Type B pancreatic cell (in vitro differentiated cells): ENCODE results near the gene FOXN3. TPM values are rescaled to one million over a fixed set of nuclear protein-coding genes. Genes with fewer than 3 reads are reported as not detected.

Source experiments
- DNase-seq: peaks from one replicate; pipeline ENCODE4 v3.0.0; 2021; ENCODE audit warnings: mixed read lengths; ENCODE audit not compliant: unreplicated experiment; ENCODE audit errors: extremely low spot score
- H3K27ac Mint-ChIP-seq: 2 replicates; pipeline ENCODE4 v1.8.0; 2021; ENCODE audit warnings: mild to moderate bottlenecking, mixed read lengths
- H3K27me3 Mint-ChIP-seq: 2 replicates; pipeline ENCODE4 v1.8.0; 2021; ENCODE audit warnings: mixed read lengths
- H3K36me3 Mint-ChIP-seq: 2 replicates; pipeline ENCODE4 v1.8.0; 2021; ENCODE audit warnings: mixed read lengths
- H3K4me1 Mint-ChIP-seq: one replicate; pipeline ENCODE4 v1.8.0; 2021; ENCODE audit warnings: mixed read lengths; ENCODE audit not compliant: unreplicated experiment
- H3K4me3 Mint-ChIP-seq: 2 replicates; pipeline ENCODE4 v1.8.0; 2021; ENCODE audit warnings: mild to moderate bottlenecking, mixed read lengths
- H3K9me3 Mint-ChIP-seq: 2 replicates; pipeline ENCODE4 v1.8.0; 2021; ENCODE audit warnings: mixed read lengths
- CTCF ChIP-seq: fragments of 200-600 bp; sonication (generic); conservative IDR thresholded peaks from 2 replicates; pipeline ENCODE4 v1.5.0; 2021; ENCODE audit warnings: antibody characterized with exemption, mild to moderate bottlenecking
- total RNA-seq: library from RNA; stranded (reverse); gene quantifications from 2 replicates; pipeline ENCODE4 v1.2.1, GENCODE V29; 2021; ENCODE audit warnings: low replicate concordance

FOXN3 gene
- total RNA-seq, 1 donor from 2014 or later, result 73.5 TPM

- H3K4me3 Mint-ChIP-seq, result no peak overlapping the region
- peak overlapping the region; percentile 44 for H3K27ac Mint-ChIP-seq
- no peak for DNase-seq
- H3K27me3 Mint-ChIP-seq, result no peaks in the 10 kb centered on the region
- H3K9me3 Mint-ChIP-seq, result peaks cover 5% of the 10 kb centered on the region
- no peak for TF ChIP-seq CTCF
- H3K36me3 Mint-ChIP-seq, result peaks cover 11% of the 10 kb centered on the region
- peaks cover 28% of the 10 kb centered on the region for H3K4me1 Mint-ChIP-seq
Observed at GRCh38 chr14:89365061-89365801, 51.8 kb downstream of the FOXN3 start.

GRCh38 chr14:89364316-89364715, 52.7 kb downstream of the FOXN3 start:
- no peak for TF ChIP-seq CTCF
- Mint-ChIP-seq H3K9me3 (peaks cover 5% of the 10 kb centered on the region), H3K27ac (no peak overlapping the region), H3K27me3 (no peaks in the 10 kb centered on the region), H3K36me3 (peaks cover 11% of the 10 kb centered on the region), H3K4me3 (no peak overlapping the region), H3K4me1 (peaks cover 20% of the 10 kb centered on the region)
- DNase-seq, result no peak

GRCh38 chr14:89360277-89360676, 56.8 kb downstream of the FOXN3 start:
- TF ChIP-seq CTCF, result no peak
- no peak for DNase-seq
- Mint-ChIP-seq H3K36me3 (peaks cover 12% of the 10 kb centered on the region), H3K4me1 (peaks cover 9% of the 10 kb centered on the region), H3K4me3 (no peak overlapping the region), H3K27me3 (no peaks in the 10 kb centered on the region), H3K9me3 (no peaks in the 10 kb centered on the region), H3K27ac (no peak overlapping the region)

GRCh38 chr14:89359477-89360222, 57.4 kb downstream of the FOXN3 start:
- no peak for DNase-seq
- no peaks in the 10 kb centered on the region for H3K27me3 Mint-ChIP-seq
- peak overlapping the region; percentile 39 for H3K27ac Mint-ChIP-seq
- H3K36me3 Mint-ChIP-seq, result peaks cover 10% of the 10 kb centered on the region
- no peak for TF ChIP-seq CTCF
- no peaks in the 10 kb centered on the region for H3K9me3 Mint-ChIP-seq
- no peak overlapping the region for H3K4me3 Mint-ChIP-seq
- peaks cover 5% of the 10 kb centered on the region for H3K4me1 Mint-ChIP-seq

GRCh38 chr14:89357655-89358297, 59.3 kb downstream of the FOXN3 start:
- no peaks in the 10 kb centered on the region for H3K27me3 Mint-ChIP-seq
- peaks cover 8% of the 10 kb centered on the region for H3K4me1 Mint-ChIP-seq
- TF ChIP-seq CTCF, result no peak
- DNase-seq, result no peak
- H3K9me3 Mint-ChIP-seq, result no peaks in the 10 kb centered on the region
- H3K27ac Mint-ChIP-seq, result no peak overlapping the region
- H3K4me3 Mint-ChIP-seq, result no peak overlapping the region
- peaks cover 10% of the 10 kb centered on the region for H3K36me3 Mint-ChIP-seq
